Osteocyte (in vitro differentiated cells): Measurements from ENCODE around the gene RAET1E. TPM values are rescaled to one million over a fixed set of nuclear protein-coding genes. Genes with fewer than 3 reads are reported as not detected.

Source experiments
- DNase-seq: peaks from one replicate; pipeline ENCODE4 v3.0.0; 2021; ENCODE audit warnings: mixed read lengths; ENCODE audit not compliant: unreplicated experiment; ENCODE audit errors: extremely low spot score
- H3K27ac Mint-ChIP-seq: one replicate; pipeline ENCODE4 v1.8.0; 2021; ENCODE audit warnings: mild to moderate bottlenecking, mixed read lengths; ENCODE audit not compliant: unreplicated experiment
- H3K27me3 Mint-ChIP-seq: one replicate; pipeline ENCODE4 v1.8.0; 2021; ENCODE audit warnings: mixed read lengths; ENCODE audit not compliant: unreplicated experiment
- H3K36me3 Mint-ChIP-seq: one replicate; pipeline ENCODE4 v1.8.0; 2021; ENCODE audit warnings: mixed read lengths; ENCODE audit not compliant: unreplicated experiment
- H3K4me1 Mint-ChIP-seq: one replicate; pipeline ENCODE4 v1.8.0; 2021; ENCODE audit warnings: mixed read lengths; ENCODE audit not compliant: unreplicated experiment
- H3K4me3 Mint-ChIP-seq: one replicate; pipeline ENCODE4 v1.8.0; 2021; ENCODE audit warnings: mild to moderate bottlenecking, moderate library complexity, mixed read lengths; ENCODE audit not compliant: unreplicated experiment
- H3K9me3 Mint-ChIP-seq: one replicate; pipeline ENCODE4 v1.8.0; 2021; ENCODE audit warnings: mixed read lengths; ENCODE audit not compliant: unreplicated experiment
- CTCF ChIP-seq: fragments of 200-600 bp; sonication (generic); IDR thresholded peaks from 2 replicates; pipeline ENCODE4 v1.5.0; 2021; ENCODE audit warnings: antibody characterized with exemption, mild to moderate bottlenecking, moderate library complexity
- total RNA-seq: library from RNA; stranded (reverse); gene quantifications from 2 replicates; pipeline ENCODE4 v1.2.1, GENCODE V29; 2021

Gene RAET1E
- total RNA-seq, 1 donor from 2014 or later = not detected

GRCh38 chr6:149901444-149902140, 3.7 kb upstream of the RAET1E start:
- H3K4me1 Mint-ChIP-seq = peaks cover 18% of the 10 kb centered on the region
- H3K36me3 Mint-ChIP-seq = no peaks in the 10 kb centered on the region
- TF ChIP-seq CTCF = no peak
- no peak overlapping the region for H3K4me3 Mint-ChIP-seq
- peaks cover 10% of the 10 kb centered on the region for H3K27me3 Mint-ChIP-seq
- no peaks in the 10 kb centered on the region for H3K9me3 Mint-ChIP-seq
- no peak overlapping the region for H3K27ac Mint-ChIP-seq
- DNase-seq = no peak

GRCh38 chr6:149900620-149901443, 2.9 kb upstream of the RAET1E start:
- H3K4me3 Mint-ChIP-seq = no peak overlapping the region
- H3K27me3 Mint-ChIP-seq = peaks cover 10% of the 10 kb centered on the region
- no peak for DNase-seq
- peaks cover 25% of the 10 kb centered on the region for H3K4me1 Mint-ChIP-seq
- H3K27ac Mint-ChIP-seq = no peak overlapping the region
- TF ChIP-seq CTCF = no peak
- H3K9me3 Mint-ChIP-seq = no peaks in the 10 kb centered on the region
- no peaks in the 10 kb centered on the region for H3K36me3 Mint-ChIP-seq

GRCh38 chr6:149899926-149900619, 2.2 kb upstream of the RAET1E start:
- Mint-ChIP-seq H3K27ac (no peak overlapping the region), H3K36me3 (no peaks in the 10 kb centered on the region), H3K9me3 (no peaks in the 10 kb centered on the region), H3K4me3 (no peak overlapping the region), H3K4me1 (peaks cover 33% of the 10 kb centered on the region), H3K27me3 (peaks cover 10% of the 10 kb centered on the region)
- no peak for TF ChIP-seq CTCF
- peak; percentile 63 for DNase-seq

- no peak for TF ChIP-seq CTCF
- no peaks in the 10 kb centered on the region for H3K9me3 Mint-ChIP-seq
- no peaks in the 10 kb centered on the region for H3K36me3 Mint-ChIP-seq
- H3K4me3 Mint-ChIP-seq = no peak overlapping the region
- H3K27me3 Mint-ChIP-seq = peaks cover 10% of the 10 kb centered on the region
- H3K27ac Mint-ChIP-seq = no peak overlapping the region
- DNase-seq = peak; percentile 32
- peaks cover 38% of the 10 kb centered on the region for H3K4me1 Mint-ChIP-seq
Measured at GRCh38 chr6:149899486-149899885, 1.6 kb upstream of the RAET1E start.

GRCh38 chr6:149898966-149899365, 1.1 kb upstream of the RAET1E start:
- Mint-ChIP-seq H3K4me1 (peaks cover 39% of the 10 kb centered on the region), H3K36me3 (no peaks in the 10 kb centered on the region), H3K4me3 (no peak overlapping the region), H3K9me3 (no peaks in the 10 kb centered on the region), H3K27me3 (peaks cover 10% of the 10 kb centered on the region), H3K27ac (no peak overlapping the region)
- TF ChIP-seq CTCF = no peak
- DNase-seq = peak; percentile 75
